ENCODE measurements around the gene PPP1R13L.
A peak's percentile ranks its signal among the peaks of the same experiment; 100 is the strongest.

DNA sequence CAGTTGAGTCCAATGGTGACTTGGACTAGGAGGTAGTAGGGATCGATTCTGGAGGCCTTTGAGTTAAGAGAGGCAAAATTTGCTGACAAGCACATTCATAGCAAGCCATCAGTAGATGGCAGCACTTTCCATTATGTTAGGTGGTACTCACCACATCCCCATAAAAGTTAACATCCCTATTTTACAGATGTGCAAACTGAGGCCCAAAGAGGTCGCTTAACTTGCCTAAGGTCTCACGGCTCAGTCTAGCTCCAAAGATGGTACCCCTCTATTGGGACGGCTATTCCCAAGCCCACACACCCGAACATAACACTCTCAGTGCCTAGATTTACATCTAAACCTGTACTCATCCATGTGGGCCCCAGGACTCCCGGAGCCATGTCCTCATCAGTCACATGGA lies 41.4 kb upstream of the PPP1R13L start:
- TF ChIP-seq, protein P1, sequence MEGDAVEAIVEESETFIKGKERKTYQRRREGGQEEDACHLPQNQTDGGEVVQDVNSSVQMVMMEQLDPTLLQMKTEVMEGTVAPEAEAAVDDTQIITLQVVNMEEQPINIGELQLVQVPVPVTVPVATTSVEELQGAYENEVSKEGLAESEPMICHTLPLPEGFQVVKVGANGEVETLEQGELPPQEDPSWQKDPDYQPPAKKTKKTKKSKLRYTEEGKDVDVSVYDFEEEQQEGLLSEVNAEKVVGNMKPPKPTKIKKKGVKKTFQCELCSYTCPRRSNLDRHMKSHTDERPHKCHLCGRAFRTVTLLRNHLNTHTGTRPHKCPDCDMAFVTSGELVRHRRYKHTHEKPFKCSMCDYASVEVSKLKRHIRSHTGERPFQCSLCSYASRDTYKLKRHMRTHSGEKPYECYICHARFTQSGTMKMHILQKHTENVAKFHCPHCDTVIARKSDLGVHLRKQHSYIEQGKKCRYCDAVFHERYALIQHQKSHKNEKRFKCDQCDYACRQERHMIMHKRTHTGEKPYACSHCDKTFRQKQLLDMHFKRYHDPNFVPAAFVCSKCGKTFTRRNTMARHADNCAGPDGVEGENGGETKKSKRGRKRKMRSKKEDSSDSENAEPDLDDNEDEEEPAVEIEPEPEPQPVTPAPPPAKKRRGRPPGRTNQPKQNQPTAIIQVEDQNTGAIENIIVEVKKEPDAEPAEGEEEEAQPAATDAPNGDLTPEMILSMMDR (IDR thresholded peaks at IDR 0.05; ENCODE audit: low read length): peak; percentile 64
- no peak for TF ChIP-seq EZH2 (IDR thresholded peaks at IDR 0.05; ENCODE audit: borderline replicate concordance, low read length)
